Activated CD4-positive, alpha-beta T cell treated with anti-CD3 and anti-CD28 coated beads for 36 hours (primary cell): Measurements from ENCODE around the gene ZBTB11. TPM values are rescaled to one million over a fixed set of nuclear protein-coding genes. Genes with fewer than 3 reads are reported as not detected.

Experiments
- ATAC-seq: fragments of 200-7000 bp; cut with Tn5 transposase; one replicate; pipeline ENCODE4 v1.10.0; 2021; ENCODE audit warnings: mild to moderate bottlenecking, moderate library complexity
- CTCF ChIA-PET: fragments of 350-600 bp; sonication (Branson Sonifier 250); formaldehyde crosslinking; loops from one replicate; lab custom pipeline; 2021; ENCODE audit warnings: antibody characterized with exemption; lab: Charles Lee
- POLR2A ChIA-PET: fragments of 350-600 bp; sonication (Branson Sonifier 250); formaldehyde crosslinking; loops from one replicate; lab custom pipeline; 2021; ENCODE audit warnings: antibody characterized with exemption, inconsistent platforms; lab: Charles Lee
- DNase-seq: peaks from one replicate; pipeline ENCODE4 v3.0.0-alpha.2; 2020
- H3K27ac Mint-ChIP-seq: one replicate; pipeline ENCODE4 v1.8.0; 2021; ENCODE audit warnings: mixed read lengths
- H3K27me3 Mint-ChIP-seq: one replicate; pipeline ENCODE4 v1.8.0; 2021; ENCODE audit warnings: mixed read lengths
- H3K36me3 Mint-ChIP-seq: one replicate; pipeline ENCODE4 v1.8.0; 2021; ENCODE audit warnings: low read depth, mixed read lengths
- H3K4me1 Mint-ChIP-seq: one replicate; pipeline ENCODE4 v1.8.0; 2021; ENCODE audit warnings: mixed read lengths
- H3K4me3 Mint-ChIP-seq: one replicate; pipeline ENCODE4 v1.8.0; 2021; ENCODE audit warnings: mild to moderate bottlenecking, moderate library complexity, mixed read lengths
- H3K9me3 Mint-ChIP-seq: one replicate; pipeline ENCODE4 v1.8.0; 2021; ENCODE audit warnings: low read depth, mixed read lengths
- intact Hi-C, 2 experiments: fragments of 100-400 bp; cut with DNase I in 1 of 2; cut with micrococcal nuclease in 1 of 2; formaldehyde crosslinking; loops; one replicate each; pipeline versions ENCODE4 v1.14.2 to v1.15.1; 2022 to 2024; cut with DNase I, micrococcal nuclease
- total RNA-seq, 2 experiments: library from RNA; stranded (reverse); gene quantifications; one replicate each; pipeline ENCODE4 v1.2.3, GENCODE V29; 2021

Gene ZBTB11
- total RNA-seq, 2 experiments from 2014 or later: 25.1 to 26.0 TPM

DNA sequence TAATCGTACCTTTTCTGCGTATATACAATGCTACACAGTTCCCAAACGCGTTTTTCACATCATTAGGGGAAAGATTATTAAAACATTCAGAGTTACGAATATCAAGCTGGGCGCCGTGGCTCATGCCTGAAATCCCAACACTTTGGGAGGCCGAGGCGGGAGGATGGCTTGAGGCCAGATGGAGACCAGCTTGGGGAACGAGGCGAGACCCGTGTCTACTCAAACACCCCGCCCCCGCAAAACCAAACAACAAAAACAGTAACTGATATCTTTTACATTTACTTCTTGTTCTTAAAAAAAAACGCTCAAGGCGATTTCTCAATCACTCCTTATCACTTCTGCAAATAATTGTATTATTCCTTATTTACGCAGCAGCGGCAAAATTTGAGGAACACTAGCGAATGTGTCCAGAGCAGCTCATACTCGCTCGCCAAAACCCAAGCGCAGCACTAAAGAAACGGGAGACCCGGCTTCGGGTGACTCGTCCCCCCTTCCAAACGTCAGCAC, 1.2 kb downstream of the ZBTB11 start:
- Mint-ChIP-seq H3K27me3 (no peaks in the 10 kb centered on the region), H3K4me1 (peaks cover 46% of the 10 kb centered on the region), H3K4me3 (peak overlapping the region; percentile 94), H3K27ac (peak overlapping the region; percentile 91), H3K36me3 (peaks cover 50% of the 10 kb centered on the region), H3K9me3 (no peaks in the 10 kb centered on the region)
- CTCF ChIA-PET: interaction anchor here (0.7 to 6.9 kb wide), 5 partner anchors 12 to 553 kb away, joined by 3 to 56 read pairs (median 6); partner anchors contain the start of genes PCNP and RPL24
- POLR2A ChIA-PET: interaction anchor here (0.6 to 3.5 kb wide), 10 partner anchors 10 to 455 kb away, joined by 3 to 34 read pairs (median 4); partner anchors contain the start of genes CEP97, NXPE3, PCNP and RPL24
- ATAC-seq (no peak), DNase-seq (no peak)
- intact Hi-C loops: loop anchor here (1.0 to 5.0 kb wide), 10 partner anchors 31 to 1415 kb away; partner anchors contain the start of genes LNP1 (in 2 of the 2), SENP7 (in 2 of the 2), TOMM70 (in 2 of the 2) and CEP97 (in 1 of the 2)

DNA sequence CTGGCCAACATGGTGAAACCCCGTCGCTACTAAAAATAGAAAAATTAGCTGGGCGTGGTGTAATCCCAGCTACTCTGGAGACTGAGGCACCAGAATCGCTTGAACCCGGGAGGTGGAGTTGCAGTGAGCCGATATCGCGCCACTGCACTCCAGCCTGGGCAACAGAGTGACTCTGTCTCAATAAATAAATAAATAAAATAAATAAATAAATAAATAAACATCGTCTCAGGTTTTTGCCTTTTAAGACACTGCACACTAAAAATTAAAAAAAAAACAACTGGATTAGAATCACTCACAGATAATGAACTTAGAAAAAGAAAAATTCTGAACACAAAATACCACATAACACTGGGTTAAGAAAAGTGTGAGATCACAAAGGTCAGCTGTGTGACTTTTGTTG, 2.4 kb downstream of the ZBTB11 start:
- H3K27me3 Mint-ChIP-seq: no peaks in the 10 kb centered on the region
- peaks cover 44% of the 10 kb centered on the region for H3K36me3 Mint-ChIP-seq
- H3K9me3 Mint-ChIP-seq: no peaks in the 10 kb centered on the region
- peaks cover 42% of the 10 kb centered on the region for H3K4me1 Mint-ChIP-seq
- H3K4me3 Mint-ChIP-seq: peak overlapping the region; percentile 94
- DNase-seq: no peak
- ChIA-PET CTCF (interaction anchor here (0.7 to 6.9 kb wide), 4 partner anchors 10 to 121 kb away, joined by 3 to 56 read pairs (median 8); partner anchors contain the start of gene RPL24), POLR2A (interaction anchor here (0.6 kb wide), 1 partner anchor 109 kb away, joined by 3 read pairs; no protein-coding TSS in a partner anchor)
- no peak for ATAC-seq
- intact Hi-C loops: no loop called here
- no peak overlapping the region for H3K27ac Mint-ChIP-seq

DNA sequence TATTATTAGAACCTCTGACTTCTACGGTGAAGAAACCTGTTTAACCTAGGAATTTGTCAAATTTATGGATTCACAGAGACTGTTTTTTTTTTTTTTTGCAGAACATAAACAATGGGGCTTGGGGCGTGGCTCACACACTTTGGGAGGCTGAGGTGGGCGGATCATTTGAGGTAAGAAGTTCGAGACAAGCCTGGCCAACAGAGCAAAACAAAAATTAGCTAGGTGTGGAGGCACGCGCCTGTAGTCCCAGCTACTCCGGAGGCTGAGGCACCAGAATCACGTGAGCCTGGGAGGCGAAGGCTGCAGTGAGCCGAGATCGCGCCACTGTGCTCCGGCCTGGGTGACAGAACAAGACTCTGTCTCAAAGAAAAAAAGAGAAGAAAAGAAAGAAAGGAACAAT, 3.0 kb downstream of the ZBTB11 start:
- peak overlapping the region; percentile 25 for H3K27ac Mint-ChIP-seq
- POLR2A ChIA-PET: interaction anchor here (0.6 kb wide), 1 partner anchor 109 kb away, joined by 3 read pairs; no protein-coding TSS in a partner anchor
- no peaks in the 10 kb centered on the region for H3K9me3 Mint-ChIP-seq
- CTCF ChIA-PET: interaction anchor here (1.1 to 6.9 kb wide), 3 partner anchors 10 to 20 kb away, joined by 3 to 56 read pairs (median 11); partner anchors contain the start of gene RPL24
- intact Hi-C loops: no loop called here
- peaks cover 47% of the 10 kb centered on the region for H3K36me3 Mint-ChIP-seq
- ATAC-seq (no peak), DNase-seq (no peak)
- H3K4me3 Mint-ChIP-seq: peak overlapping the region; percentile 7
- H3K4me1 Mint-ChIP-seq: peaks cover 42% of the 10 kb centered on the region
- H3K27me3 Mint-ChIP-seq: no peaks in the 10 kb centered on the region

DNA sequence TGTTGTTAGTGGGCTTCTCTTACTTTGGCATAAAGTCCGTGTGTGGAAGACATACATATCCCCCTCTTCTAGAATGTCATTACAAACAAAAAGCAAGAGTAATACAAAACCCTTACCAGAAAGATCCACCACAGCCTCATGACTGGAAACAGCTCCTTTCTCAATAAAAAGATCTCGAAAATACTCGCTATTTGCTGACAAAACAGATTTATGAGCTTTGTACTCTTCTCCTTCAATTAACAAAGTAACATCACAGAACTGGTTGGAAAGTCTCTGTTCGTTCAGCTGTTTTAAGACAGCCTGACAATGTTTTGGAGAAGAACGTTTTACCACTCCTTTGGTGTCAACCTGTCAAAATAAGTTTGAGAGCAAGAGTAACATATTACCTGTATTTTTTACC, 5.9 kb downstream of the ZBTB11 start:
- DNase-seq (no peak), ATAC-seq (no peak)
- intact Hi-C loops: no loop called here
- H3K36me3 Mint-ChIP-seq: peaks cover 55% of the 10 kb centered on the region
- H3K9me3 Mint-ChIP-seq: no peaks in the 10 kb centered on the region
- no peak overlapping the region for H3K4me3 Mint-ChIP-seq
- H3K27ac Mint-ChIP-seq: no peak overlapping the region
- H3K4me1 Mint-ChIP-seq: peaks cover 30% of the 10 kb centered on the region
- ChIA-PET CTCF (interaction anchor here (1.4 kb wide), 1 partner anchor 97 kb away, joined by 6 read pairs; the partner anchor contains the start of gene PCNP), POLR2A (no interaction called here)
- H3K27me3 Mint-ChIP-seq: no peaks in the 10 kb centered on the region

DNA sequence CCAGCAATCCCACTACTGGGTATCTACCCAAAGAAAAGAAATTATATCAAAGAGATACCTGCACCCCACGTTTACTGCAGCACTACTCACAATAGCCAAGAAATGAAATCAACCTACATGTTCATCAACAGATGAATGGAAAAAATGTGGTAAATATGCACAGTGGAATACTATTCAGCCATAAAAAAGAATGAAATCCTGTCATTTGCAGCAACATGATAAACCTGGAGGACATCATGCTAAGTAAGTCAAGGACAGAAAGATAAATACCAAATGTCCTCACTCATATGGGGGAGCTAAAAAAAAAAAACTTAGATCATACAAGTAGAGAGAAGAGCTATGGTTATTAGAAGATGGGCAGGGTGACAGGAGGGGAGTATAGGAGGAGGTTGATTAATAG, 9.1 kb downstream of the ZBTB11 start:
- peaks cover 9% of the 10 kb centered on the region for H3K4me1 Mint-ChIP-seq
- CTCF ChIA-PET: interaction anchor here (0.6 kb wide), 1 partner anchor 285 kb away, joined by 3 read pairs; no protein-coding TSS in a partner anchor
- H3K4me3 Mint-ChIP-seq: no peak overlapping the region
- POLR2A ChIA-PET: no interaction called here
- DNase-seq (no peak), ATAC-seq (no peak)
- peaks cover 58% of the 10 kb centered on the region for H3K36me3 Mint-ChIP-seq
- no peaks in the 10 kb centered on the region for H3K27me3 Mint-ChIP-seq
- H3K27ac Mint-ChIP-seq: no peak overlapping the region
- intact Hi-C loops: no loop called here
- no peaks in the 10 kb centered on the region for H3K9me3 Mint-ChIP-seq

DNA sequence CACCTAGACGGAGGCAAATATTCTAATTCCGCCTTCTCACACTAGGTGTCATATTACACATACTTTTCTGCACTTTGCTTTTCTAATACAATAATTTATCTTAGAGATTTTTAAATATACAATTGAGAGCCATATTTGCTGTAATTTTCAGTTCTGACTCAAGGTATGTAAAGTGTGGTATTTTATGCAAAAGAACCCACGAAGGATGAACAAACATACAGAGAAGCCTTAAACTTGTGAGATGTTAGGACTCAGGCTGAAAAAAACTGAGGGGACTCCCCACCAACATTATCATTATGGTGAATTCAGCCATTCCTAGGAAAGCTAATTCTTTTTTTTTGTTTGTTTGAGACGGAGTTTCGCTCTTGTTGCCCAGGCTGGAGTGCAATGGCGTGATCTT, 9.6 kb downstream of the ZBTB11 start:
- Mint-ChIP-seq H3K36me3 (peaks cover 58% of the 10 kb centered on the region), H3K4me3 (no peak overlapping the region), H3K9me3 (no peaks in the 10 kb centered on the region), H3K27me3 (no peaks in the 10 kb centered on the region), H3K27ac (no peak overlapping the region), H3K4me1 (peaks cover 5% of the 10 kb centered on the region)
- POLR2A ChIA-PET: no interaction called here
- intact Hi-C loops: no loop called here
- ATAC-seq (no peak), DNase-seq (no peak)
- CTCF ChIA-PET: no interaction called here

DNA sequence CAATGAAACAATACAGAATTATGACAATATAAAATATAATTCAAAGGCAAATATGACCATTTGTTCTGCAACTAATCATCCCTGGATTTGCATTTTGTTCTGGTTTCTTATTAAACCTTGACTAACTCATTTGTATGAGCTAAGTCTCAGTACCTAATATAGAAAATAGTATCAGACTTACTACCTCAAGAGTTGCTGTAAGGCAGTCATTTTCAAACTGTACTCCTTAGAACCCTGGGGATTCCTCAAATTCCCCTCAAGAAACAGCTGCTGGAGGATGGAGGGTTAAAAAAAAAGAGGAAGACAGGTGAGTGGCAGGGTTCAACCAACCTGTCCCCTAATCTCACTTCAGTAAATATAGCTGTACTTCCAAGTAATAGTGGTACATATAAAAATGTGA, 11.1 kb downstream of the ZBTB11 start:
- no peaks in the 10 kb centered on the region for H3K27me3 Mint-ChIP-seq
- DNase-seq (no peak), ATAC-seq (no peak)
- ChIA-PET POLR2A (interaction anchor here (0.7 kb wide), 1 partner anchor 20 kb away, joined by 4 read pairs; the partner anchor contains the start of gene RPL24), CTCF (interaction anchor here (0.6 to 1.5 kb wide), 6 partner anchors 19 to 870 kb away, joined by 3 read pairs; partner anchors contain the start of gene PCNP)
- peaks cover 55% of the 10 kb centered on the region for H3K36me3 Mint-ChIP-seq
- intact Hi-C loops: no loop called here
- no peak overlapping the region for H3K27ac Mint-ChIP-seq
- H3K9me3 Mint-ChIP-seq: no peaks in the 10 kb centered on the region
- no peak overlapping the region for H3K4me3 Mint-ChIP-seq
- H3K4me1 Mint-ChIP-seq: no peaks in the 10 kb centered on the region

DNA sequence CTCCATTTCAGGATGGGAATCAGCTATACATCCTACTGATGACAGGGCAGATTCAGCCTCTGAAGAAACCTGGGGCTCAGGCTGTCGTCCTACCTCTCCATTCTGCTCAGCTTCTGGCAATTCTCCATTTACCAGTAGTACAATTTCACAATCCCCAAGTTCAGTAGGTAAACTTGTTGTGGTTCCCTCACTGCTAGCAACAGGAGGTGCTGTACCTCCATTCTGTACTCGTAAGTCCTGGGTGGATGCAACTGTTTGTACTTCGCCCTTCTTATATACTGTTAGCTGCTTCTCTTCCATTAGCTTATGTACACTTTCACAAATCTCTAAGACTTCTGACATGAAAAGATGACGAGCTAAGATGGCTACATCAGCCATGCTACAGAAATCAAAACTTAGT, 11.6 kb downstream of the ZBTB11 start:
- ATAC-seq (no peak), DNase-seq (no peak)
- Mint-ChIP-seq H3K27me3 (no peaks in the 10 kb centered on the region), H3K9me3 (no peaks in the 10 kb centered on the region), H3K4me1 (no peaks in the 10 kb centered on the region), H3K4me3 (no peak overlapping the region), H3K36me3 (peaks cover 59% of the 10 kb centered on the region), H3K27ac (no peak overlapping the region)
- intact Hi-C loops: no loop called here
- ChIA-PET CTCF (interaction anchor here (0.6 to 2.3 kb wide), 6 partner anchors 8 to 871 kb away, joined by 3 to 11 read pairs (median 3); no protein-coding TSS in a partner anchor), POLR2A (interaction anchor here (0.7 kb wide), 1 partner anchor 21 kb away, joined by 4 read pairs; the partner anchor contains the start of gene RPL24)

DNA sequence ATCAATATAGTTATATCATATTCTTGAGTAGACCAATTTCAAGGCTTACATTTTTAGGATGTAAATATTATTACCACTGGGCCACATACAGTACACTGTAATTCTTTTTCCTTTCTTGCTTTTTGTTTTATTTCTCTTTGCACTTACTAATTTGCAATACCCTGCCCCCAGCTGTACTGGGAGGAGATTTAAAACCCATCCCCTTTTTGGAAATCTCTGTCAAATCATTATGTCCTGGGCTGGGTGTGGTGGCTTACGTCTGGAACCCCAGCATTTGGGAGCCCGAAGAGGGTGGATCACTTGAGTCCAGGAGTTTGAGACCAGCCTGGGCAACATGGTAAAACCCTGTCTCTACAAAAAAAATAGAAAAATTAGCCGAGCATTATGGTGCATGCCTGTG, 16.2 kb downstream of the ZBTB11 start:
- no peak overlapping the region for H3K27ac Mint-ChIP-seq
- ATAC-seq: no peak
- H3K4me1 Mint-ChIP-seq: no peaks in the 10 kb centered on the region
- H3K9me3 Mint-ChIP-seq: no peaks in the 10 kb centered on the region
- no peak for DNase-seq
- intact Hi-C loops: no loop called here
- ChIA-PET CTCF (no interaction called here), POLR2A (interaction anchor here (0.7 kb wide), 1 partner anchor 64 kb away, joined by 6 read pairs; the partner anchor contains the start of gene CEP97)
- no peak overlapping the region for H3K4me3 Mint-ChIP-seq
- H3K36me3 Mint-ChIP-seq: peaks cover 51% of the 10 kb centered on the region
- no peaks in the 10 kb centered on the region for H3K27me3 Mint-ChIP-seq

DNA sequence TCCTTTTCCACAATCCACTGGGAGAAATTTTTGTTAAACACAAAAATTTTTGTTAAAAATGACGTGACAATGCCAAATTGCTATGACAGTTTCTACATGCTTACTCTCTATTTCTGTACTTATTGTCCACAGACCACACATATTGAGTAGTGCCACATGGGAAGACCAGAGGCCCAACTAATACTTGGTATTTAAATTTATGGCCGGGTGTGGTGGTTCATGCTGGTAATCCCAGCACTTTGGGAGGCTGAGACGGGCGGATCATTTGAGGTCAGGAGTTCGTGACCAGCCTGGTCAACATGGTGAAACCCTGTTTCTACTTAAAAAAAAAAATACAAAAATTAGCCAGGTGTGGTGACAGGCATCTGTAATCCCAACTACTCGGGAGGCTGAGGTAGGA, 20.3 kb downstream of the ZBTB11 start:
- ChIA-PET POLR2A (no interaction called here), CTCF (no interaction called here)
- intact Hi-C loops: no loop called here

DNA sequence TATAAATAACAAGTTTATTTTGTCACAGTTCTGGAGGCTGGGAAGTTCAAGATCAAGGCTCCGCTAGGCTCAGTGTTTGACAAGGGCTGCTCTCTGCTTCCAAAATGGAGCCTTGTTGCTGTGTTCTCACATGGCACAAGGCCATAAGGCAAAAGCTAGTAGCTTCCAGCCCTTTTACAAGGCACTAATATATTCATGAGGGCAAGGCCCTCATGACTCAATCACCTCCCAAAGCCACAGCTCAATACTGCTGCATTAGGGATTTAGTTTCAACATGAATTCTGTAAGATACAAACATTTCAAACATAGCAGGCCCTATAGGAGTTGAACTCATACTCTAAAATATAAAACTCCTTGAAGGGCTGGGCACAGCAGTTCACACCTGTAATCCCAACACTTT, 30.2 kb downstream of the ZBTB11 start:
- no peak overlapping the region for H3K27ac Mint-ChIP-seq
- no peak overlapping the region for H3K4me3 Mint-ChIP-seq
- peaks cover 23% of the 10 kb centered on the region for H3K36me3 Mint-ChIP-seq
- H3K27me3 Mint-ChIP-seq: no peaks in the 10 kb centered on the region
- intact Hi-C loops: no loop called here
- CTCF ChIA-PET: no interaction called here
- no peaks in the 10 kb centered on the region for H3K9me3 Mint-ChIP-seq
- POLR2A ChIA-PET: interaction anchor here (0.6 kb wide), 1 partner anchor 47 kb away, joined by 10 read pairs; no protein-coding TSS in a partner anchor
- no peak for ATAC-seq
- H3K4me1 Mint-ChIP-seq: peaks cover 29% of the 10 kb centered on the region
- no peak for DNase-seq

More for the DNA sequence above, 20.3 kb downstream of the ZBTB11 start:
- Mint-ChIP-seq H3K27me3 (no peaks in the 10 kb centered on the region), H3K9me3 (no peaks in the 10 kb centered on the region), H3K4me3 (no peak overlapping the region), H3K27ac (no peak overlapping the region), H3K4me1 (no peaks in the 10 kb centered on the region), H3K36me3 (peaks cover 61% of the 10 kb centered on the region)
- DNase-seq (no peak), ATAC-seq (no peak)
